WTC11 (cell line): ENCODE measurements around the gene CTTN. TPM values are rescaled to one million over a fixed set of nuclear protein-coding genes. Genes with fewer than 3 reads are reported as not detected.

Experiments
- ATAC-seq: fragments of 200-7000 bp; cut with Tn5 transposase; 2 replicates; pipeline ENCODE4 v1.10.0; 2021; ENCODE audit warnings: mild to moderate bottlenecking, moderate library complexity
- CTCF ChIA-PET: fragments of 300-600 bp; sonication (Branson Sonifier 250); formaldehyde crosslinking; loops from one replicate; lab custom pipeline; 2021; ENCODE audit warnings: antibody characterized with exemption; lab: Charles Lee
- POLR2A ChIA-PET: fragments of 350-600 bp; sonication (Branson Sonifier 250); formaldehyde crosslinking; loops from one replicate; lab custom pipeline; 2021; ENCODE audit warnings: antibody characterized with exemption; lab: Charles Lee
- DNase-seq: peaks from one replicate; pipeline ENCODE4 v3.0.0; 2021; ENCODE audit warnings: low spot score
- H3K27ac Mint-ChIP-seq: 2 replicates; pipeline ENCODE4 v1.8.0; 2021; ENCODE audit warnings: mixed read lengths
- H3K27me3 Mint-ChIP-seq: 2 replicates; pipeline ENCODE4 v1.8.0; 2021; ENCODE audit warnings: low read depth, mild to moderate bottlenecking, moderate library complexity, mixed read lengths
- H3K36me3 Mint-ChIP-seq: 2 replicates; pipeline ENCODE4 v1.8.0; 2021; ENCODE audit warnings: mixed read lengths
- H3K4me1 Mint-ChIP-seq: 2 replicates; pipeline ENCODE4 v1.8.0; 2022; ENCODE audit warnings: mixed read lengths
- H3K4me3 Mint-ChIP-seq: 2 replicates; pipeline ENCODE4 v1.8.0; 2021; ENCODE audit warnings: mild to moderate bottlenecking, moderate library complexity, mixed read lengths
- H3K9me3 Mint-ChIP-seq: 2 replicates; pipeline ENCODE4 v1.8.0; 2021; ENCODE audit warnings: mixed read lengths
- CBFB ChIP-seq: sonication (generic); formaldehyde crosslinking; IDR thresholded peaks from 2 replicates; pipeline ENCODE4 v1.8.1; 2022; ENCODE audit warnings: mild to moderate bottlenecking, low read depth, missing genetic modification reagents
- FOXP1 ChIP-seq: sonication (generic); formaldehyde crosslinking; IDR thresholded peaks from 2 replicates; pipeline ENCODE4 v1.8.0; 2022; ENCODE audit warnings: missing genetic modification reagents, mild to moderate bottlenecking, moderate library complexity, borderline replicate concordance
- IRF2 ChIP-seq: sonication (generic); formaldehyde crosslinking; IDR thresholded peaks from 2 replicates; pipeline ENCODE4 v1.8.0; 2022; ENCODE audit warnings: low read depth, missing genetic modification reagents, borderline replicate concordance
- NFE2L1 ChIP-seq: sonication (generic); formaldehyde crosslinking; IDR thresholded peaks from 2 replicates; pipeline ENCODE4 v1.8.1; 2023; ENCODE audit warnings: missing genetic modification reagents
- TCF7 ChIP-seq: sonication (generic); formaldehyde crosslinking; IDR thresholded peaks from 2 replicates; pipeline ENCODE4 v1.8.0; 2022; ENCODE audit warnings: mild to moderate bottlenecking, low read depth, missing genetic modification reagents, moderate library complexity
- TEAD1 ChIP-seq: sonication (generic); formaldehyde crosslinking; IDR thresholded peaks from 2 replicates; pipeline ENCODE4 v1.8.0; 2022; ENCODE audit warnings: mild to moderate bottlenecking, missing genetic modification reagents
- ZNF138 ChIP-seq: sonication (generic); formaldehyde crosslinking; conservative IDR thresholded peaks from 2 replicates; pipeline ENCODE4 v1.8.1; 2022; ENCODE audit warnings: mild to moderate bottlenecking, moderate library complexity, missing genetic modification reagents
- ZNF396 ChIP-seq: fragments of 250-450 bp; sonication (Bioruptor Pico); IDR thresholded peaks from 2 replicates; pipeline ENCODE4 v1.8.0; 2021; ENCODE audit warnings: mild to moderate bottlenecking, moderate library complexity, borderline replicate concordance
- total RNA-seq: library from RNA; stranded (reverse); gene quantifications from 3 replicates; pipeline ENCODE4 v1.2.3, GENCODE V29; 2021
- TF ChIP-seq, protein P1 (sequence below): sonication (generic); formaldehyde crosslinking; IDR thresholded peaks from 2 replicates; pipeline ENCODE4 v1.8.0; 2022; ENCODE audit warnings: mild to moderate bottlenecking, missing genetic modification reagents
- TF ChIP-seq, protein P2 (sequence below): sonication (generic); formaldehyde crosslinking; conservative IDR thresholded peaks from 2 replicates; pipeline ENCODE4 v1.8.1; 2023; ENCODE audit warnings: mild to moderate bottlenecking, low read depth, missing genetic modification reagents, moderate library complexity
- TF ChIP-seq, protein P3 (sequence below): sonication (generic); formaldehyde crosslinking; IDR thresholded peaks from 2 replicates; pipeline ENCODE4 v1.8.0; 2023; ENCODE audit warnings: mild to moderate bottlenecking, missing genetic modification reagents
- TF ChIP-seq, protein P4 (sequence below): sonication (generic); formaldehyde crosslinking; IDR thresholded peaks from 2 replicates; pipeline ENCODE4 v1.8.1; 2023; ENCODE audit warnings: mild to moderate bottlenecking, missing genetic modification reagents
- TF ChIP-seq, protein P5 (sequence below): sonication (generic); formaldehyde crosslinking; IDR thresholded peaks from 2 replicates; pipeline ENCODE4 v1.8.0; 2022; ENCODE audit warnings: mild to moderate bottlenecking, missing genetic modification reagents
- TF ChIP-seq, protein P6 (sequence below): sonication (generic); formaldehyde crosslinking; IDR thresholded peaks from 2 replicates; pipeline ENCODE4 v1.8.0; 2022; ENCODE audit warnings: missing genetic modification reagents

Gene CTTN
- total RNA-seq, 1 experiment from 2014 or later: 281 TPM

DNA sequence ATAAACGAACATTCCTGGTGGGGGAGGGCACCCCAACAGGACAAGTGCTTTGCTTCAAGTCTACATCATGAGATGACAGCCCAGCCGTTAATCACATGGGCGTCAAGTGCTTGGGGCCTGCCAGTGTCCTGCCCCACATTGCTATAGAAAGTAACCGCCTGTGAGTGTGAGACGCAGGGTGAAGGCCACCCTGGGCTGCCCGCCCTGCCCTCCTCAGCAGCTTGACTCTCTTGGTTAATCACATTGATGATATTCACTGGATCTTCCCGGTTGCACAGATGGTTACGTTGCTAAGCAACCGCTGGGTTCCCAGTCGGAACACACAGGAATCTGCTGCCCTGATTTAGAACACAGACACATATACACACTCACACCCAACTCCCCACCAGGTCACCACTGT, 79.3 kb downstream of the CTTN start:
- TF ChIP-seq, protein P1, sequence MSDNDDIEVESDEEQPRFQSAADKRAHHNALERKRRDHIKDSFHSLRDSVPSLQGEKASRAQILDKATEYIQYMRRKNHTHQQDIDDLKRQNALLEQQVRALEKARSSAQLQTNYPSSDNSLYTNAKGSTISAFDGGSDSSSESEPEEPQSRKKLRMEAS (CRISPR knock-in tag): no peak
- no peaks in the 10 kb centered on the region for H3K4me1 Mint-ChIP-seq
- H3K9me3 Mint-ChIP-seq: no peaks in the 10 kb centered on the region
- peaks cover 4% of the 10 kb centered on the region for H3K36me3 Mint-ChIP-seq
- H3K4me3 Mint-ChIP-seq: no peak overlapping the region
- no peaks in the 10 kb centered on the region for H3K27me3 Mint-ChIP-seq
- CTCF ChIA-PET: no interaction called here
- DNase-seq: no peak
- no peak overlapping the region for H3K27ac Mint-ChIP-seq
- POLR2A ChIA-PET: no interaction called here
- ATAC-seq: no peak

DNA sequence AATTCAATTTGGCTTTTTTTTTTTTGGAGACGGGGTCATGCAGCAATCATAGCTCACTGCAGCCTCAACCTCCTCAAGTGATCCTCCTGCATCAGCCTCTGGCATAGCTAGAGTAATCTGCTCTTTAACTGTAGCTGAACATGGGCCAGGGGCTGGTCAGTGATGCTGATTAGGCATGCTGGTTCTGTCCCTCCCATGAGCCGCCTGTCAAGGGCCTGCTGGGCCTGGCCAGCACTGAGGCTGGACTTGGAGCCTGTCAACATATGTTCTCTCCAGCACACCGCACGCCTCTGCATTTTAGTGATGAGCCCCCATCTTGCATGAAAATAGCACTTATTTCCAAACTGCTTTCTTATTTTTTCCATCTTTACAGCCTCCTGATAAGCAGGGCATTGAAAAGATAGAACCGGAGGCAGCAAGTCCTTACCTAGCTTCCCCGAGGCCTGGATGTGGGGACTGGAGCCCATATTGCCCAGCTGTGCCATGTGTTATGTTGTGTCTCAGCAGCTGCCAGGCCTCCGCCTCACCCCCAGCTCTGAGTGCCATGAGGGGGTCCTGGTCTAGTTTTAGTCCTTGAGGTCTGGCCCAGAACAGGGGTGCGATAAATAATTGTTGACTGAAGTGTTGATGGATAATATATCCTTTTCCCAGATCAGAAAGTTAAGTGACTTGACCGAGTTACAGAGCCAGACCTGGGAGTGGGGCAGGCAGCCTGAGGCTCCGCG, 80.0 kb downstream of the CTTN start:
- POLR2A ChIA-PET: no interaction called here
- CTCF ChIA-PET: no interaction called here
- no peaks in the 10 kb centered on the region for H3K4me1 Mint-ChIP-seq
- no peaks in the 10 kb centered on the region for H3K27me3 Mint-ChIP-seq
- no peak for ATAC-seq
- TF ChIP-seq ZNF138 (CRISPR knock-in tag): no peak
- TF ChIP-seq TCF7 (CRISPR knock-in tag): no peak
- TF ChIP-seq, protein P2, sequence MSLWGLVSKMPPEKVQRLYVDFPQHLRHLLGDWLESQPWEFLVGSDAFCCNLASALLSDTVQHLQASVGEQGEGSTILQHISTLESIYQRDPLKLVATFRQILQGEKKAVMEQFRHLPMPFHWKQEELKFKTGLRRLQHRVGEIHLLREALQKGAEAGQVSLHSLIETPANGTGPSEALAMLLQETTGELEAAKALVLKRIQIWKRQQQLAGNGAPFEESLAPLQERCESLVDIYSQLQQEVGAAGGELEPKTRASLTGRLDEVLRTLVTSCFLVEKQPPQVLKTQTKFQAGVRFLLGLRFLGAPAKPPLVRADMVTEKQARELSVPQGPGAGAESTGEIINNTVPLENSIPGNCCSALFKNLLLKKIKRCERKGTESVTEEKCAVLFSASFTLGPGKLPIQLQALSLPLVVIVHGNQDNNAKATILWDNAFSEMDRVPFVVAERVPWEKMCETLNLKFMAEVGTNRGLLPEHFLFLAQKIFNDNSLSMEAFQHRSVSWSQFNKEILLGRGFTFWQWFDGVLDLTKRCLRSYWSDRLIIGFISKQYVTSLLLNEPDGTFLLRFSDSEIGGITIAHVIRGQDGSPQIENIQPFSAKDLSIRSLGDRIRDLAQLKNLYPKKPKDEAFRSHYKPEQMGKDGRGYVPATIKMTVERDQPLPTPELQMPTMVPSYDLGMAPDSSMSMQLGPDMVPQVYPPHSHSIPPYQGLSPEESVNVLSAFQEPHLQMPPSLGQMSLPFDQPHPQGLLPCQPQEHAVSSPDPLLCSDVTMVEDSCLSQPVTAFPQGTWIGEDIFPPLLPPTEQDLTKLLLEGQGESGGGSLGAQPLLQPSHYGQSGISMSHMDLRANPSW (CRISPR knock-in tag): no peak
- TF ChIP-seq NFE2L1 (CRISPR knock-in tag): no peak
- no peaks in the 10 kb centered on the region for H3K9me3 Mint-ChIP-seq
- no peaks in the 10 kb centered on the region for H3K36me3 Mint-ChIP-seq
- H3K4me3 Mint-ChIP-seq: no peak overlapping the region
- no peak for DNase-seq
- H3K27ac Mint-ChIP-seq: no peak overlapping the region; the same call in 1 of the 2 replicates

DNA sequence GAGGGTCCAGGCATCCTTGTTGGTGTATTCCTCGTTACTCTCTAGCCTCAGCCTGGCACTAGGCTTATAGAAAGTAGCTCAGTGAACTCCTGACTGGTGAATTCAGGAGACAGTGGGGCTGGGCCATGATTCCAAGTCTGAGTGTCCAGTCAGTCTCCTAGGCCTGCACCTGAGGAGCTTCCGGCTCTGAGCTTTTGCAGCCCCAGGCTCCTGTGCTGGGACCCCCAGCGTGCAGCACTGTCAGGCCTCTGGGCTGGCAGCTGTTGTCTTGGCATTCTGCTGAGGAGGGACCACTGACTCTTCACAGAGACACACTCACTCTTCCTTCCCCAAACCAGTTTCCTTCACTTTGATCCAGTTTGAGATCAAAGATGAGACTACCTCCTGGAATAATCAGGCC, 82.4 kb downstream of the CTTN start:
- H3K4me1 Mint-ChIP-seq: no peaks in the 10 kb centered on the region
- no peaks in the 10 kb centered on the region for H3K9me3 Mint-ChIP-seq
- H3K4me3 Mint-ChIP-seq: no peak overlapping the region
- no peak overlapping the region for H3K27ac Mint-ChIP-seq
- no peak for TF ChIP-seq ZNF396 (CRISPR knock-in tag)
- no peak for TF ChIP-seq CBFB
- TF ChIP-seq, protein P3, sequence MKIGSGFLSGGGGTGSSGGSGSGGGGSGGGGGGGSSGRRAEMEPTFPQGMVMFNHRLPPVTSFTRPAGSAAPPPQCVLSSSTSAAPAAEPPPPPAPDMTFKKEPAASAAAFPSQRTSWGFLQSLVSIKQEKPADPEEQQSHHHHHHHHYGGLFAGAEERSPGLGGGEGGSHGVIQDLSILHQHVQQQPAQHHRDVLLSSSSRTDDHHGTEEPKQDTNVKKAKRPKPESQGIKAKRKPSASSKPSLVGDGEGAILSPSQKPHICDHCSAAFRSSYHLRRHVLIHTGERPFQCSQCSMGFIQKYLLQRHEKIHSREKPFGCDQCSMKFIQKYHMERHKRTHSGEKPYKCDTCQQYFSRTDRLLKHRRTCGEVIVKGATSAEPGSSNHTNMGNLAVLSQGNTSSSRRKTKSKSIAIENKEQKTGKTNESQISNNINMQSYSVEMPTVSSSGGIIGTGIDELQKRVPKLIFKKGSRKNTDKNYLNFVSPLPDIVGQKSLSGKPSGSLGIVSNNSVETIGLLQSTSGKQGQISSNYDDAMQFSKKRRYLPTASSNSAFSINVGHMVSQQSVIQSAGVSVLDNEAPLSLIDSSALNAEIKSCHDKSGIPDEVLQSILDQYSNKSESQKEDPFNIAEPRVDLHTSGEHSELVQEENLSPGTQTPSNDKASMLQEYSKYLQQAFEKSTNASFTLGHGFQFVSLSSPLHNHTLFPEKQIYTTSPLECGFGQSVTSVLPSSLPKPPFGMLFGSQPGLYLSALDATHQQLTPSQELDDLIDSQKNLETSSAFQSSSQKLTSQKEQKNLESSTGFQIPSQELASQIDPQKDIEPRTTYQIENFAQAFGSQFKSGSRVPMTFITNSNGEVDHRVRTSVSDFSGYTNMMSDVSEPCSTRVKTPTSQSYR (CRISPR knock-in tag): no peak
- TF ChIP-seq, protein P4, sequence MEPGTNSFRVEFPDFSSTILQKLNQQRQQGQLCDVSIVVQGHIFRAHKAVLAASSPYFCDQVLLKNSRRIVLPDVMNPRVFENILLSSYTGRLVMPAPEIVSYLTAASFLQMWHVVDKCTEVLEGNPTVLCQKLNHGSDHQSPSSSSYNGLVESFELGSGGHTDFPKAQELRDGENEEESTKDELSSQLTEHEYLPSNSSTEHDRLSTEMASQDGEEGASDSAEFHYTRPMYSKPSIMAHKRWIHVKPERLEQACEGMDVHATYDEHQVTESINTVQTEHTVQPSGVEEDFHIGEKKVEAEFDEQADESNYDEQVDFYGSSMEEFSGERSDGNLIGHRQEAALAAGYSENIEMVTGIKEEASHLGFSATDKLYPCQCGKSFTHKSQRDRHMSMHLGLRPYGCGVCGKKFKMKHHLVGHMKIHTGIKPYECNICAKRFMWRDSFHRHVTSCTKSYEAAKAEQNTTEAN (CRISPR knock-in tag): no peak
- TF ChIP-seq, protein P5, sequence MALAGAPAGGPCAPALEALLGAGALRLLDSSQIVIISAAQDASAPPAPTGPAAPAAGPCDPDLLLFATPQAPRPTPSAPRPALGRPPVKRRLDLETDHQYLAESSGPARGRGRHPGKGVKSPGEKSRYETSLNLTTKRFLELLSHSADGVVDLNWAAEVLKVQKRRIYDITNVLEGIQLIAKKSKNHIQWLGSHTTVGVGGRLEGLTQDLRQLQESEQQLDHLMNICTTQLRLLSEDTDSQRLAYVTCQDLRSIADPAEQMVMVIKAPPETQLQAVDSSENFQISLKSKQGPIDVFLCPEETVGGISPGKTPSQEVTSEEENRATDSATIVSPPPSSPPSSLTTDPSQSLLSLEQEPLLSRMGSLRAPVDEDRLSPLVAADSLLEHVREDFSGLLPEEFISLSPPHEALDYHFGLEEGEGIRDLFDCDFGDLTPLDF (CRISPR knock-in tag): no peak
- no peak for TF ChIP-seq FOXP1
- no peak for TF ChIP-seq IRF2
- TF ChIP-seq, protein P6, sequence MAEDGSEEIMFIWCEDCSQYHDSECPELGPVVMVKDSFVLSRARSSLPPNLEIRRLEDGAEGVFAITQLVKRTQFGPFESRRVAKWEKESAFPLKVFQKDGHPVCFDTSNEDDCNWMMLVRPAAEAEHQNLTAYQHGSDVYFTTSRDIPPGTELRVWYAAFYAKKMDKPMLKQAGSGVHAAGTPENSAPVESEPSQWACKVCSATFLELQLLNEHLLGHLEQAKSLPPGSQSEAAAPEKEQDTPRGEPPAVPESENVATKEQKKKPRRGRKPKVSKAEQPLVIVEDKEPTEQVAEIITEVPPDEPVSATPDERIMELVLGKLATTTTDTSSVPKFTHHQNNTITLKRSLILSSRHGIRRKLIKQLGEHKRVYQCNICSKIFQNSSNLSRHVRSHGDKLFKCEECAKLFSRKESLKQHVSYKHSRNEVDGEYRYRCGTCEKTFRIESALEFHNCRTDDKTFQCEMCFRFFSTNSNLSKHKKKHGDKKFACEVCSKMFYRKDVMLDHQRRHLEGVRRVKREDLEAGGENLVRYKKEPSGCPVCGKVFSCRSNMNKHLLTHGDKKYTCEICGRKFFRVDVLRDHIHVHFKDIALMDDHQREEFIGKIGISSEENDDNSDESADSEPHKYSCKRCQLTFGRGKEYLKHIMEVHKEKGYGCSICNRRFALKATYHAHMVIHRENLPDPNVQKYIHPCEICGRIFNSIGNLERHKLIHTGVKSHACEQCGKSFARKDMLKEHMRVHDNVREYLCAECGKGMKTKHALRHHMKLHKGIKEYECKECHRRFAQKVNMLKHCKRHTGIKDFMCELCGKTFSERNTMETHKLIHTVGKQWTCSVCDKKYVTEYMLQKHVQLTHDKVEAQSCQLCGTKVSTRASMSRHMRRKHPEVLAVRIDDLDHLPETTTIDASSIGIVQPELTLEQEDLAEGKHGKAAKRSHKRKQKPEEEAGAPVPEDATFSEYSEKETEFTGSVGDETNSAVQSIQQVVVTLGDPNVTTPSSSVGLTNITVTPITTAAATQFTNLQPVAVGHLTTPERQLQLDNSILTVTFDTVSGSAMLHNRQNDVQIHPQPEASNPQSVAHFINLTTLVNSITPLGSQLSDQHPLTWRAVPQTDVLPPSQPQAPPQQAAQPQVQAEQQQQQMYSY (CRISPR knock-in tag): no peak
- no peak for TF ChIP-seq TEAD1 (CRISPR knock-in tag)
- no peak for DNase-seq
- no peaks in the 10 kb centered on the region for H3K27me3 Mint-ChIP-seq
- ChIA-PET CTCF (interaction anchor here (0.8 to 2.0 kb wide), 3 partner anchors 10 to 29 kb away, joined by 3 to 6 read pairs (median 4); no protein-coding TSS in a partner anchor), POLR2A (no interaction called here)
- H3K36me3 Mint-ChIP-seq: peaks cover 3% of the 10 kb centered on the region
- ATAC-seq: no peak
